OCI-LY1 (cell line): Measurements from ENCODE around the gene ITM2B.

ENCODE experiments used
- EZH2 ChIP-seq: fragments of 200-600 bp; sonication (generic), shearing (Covaris generic); IDR thresholded peaks from 2 replicates; pipeline ENCODE4 v1.8.0; 2017; ENCODE audit warnings: borderline replicate concordance, mixed run types, mild to moderate bottlenecking, antibody characterized with exemption, low read length, moderate library complexity, mixed read lengths
- TF ChIP-seq, protein P1 (sequence below): fragments of 200-600 bp; sonication (generic), shearing (Covaris generic); IDR thresholded peaks from 2 replicates; pipeline ENCODE4 v1.5.1; 2017; ENCODE audit warnings: mild to moderate bottlenecking, antibody characterized with exemption, low read length, moderate library complexity, mixed read lengths

GRCh38 chr13:48232420-48233045 is 473 bp upstream of the ITM2B start:
- TF ChIP-seq, protein P1, sequence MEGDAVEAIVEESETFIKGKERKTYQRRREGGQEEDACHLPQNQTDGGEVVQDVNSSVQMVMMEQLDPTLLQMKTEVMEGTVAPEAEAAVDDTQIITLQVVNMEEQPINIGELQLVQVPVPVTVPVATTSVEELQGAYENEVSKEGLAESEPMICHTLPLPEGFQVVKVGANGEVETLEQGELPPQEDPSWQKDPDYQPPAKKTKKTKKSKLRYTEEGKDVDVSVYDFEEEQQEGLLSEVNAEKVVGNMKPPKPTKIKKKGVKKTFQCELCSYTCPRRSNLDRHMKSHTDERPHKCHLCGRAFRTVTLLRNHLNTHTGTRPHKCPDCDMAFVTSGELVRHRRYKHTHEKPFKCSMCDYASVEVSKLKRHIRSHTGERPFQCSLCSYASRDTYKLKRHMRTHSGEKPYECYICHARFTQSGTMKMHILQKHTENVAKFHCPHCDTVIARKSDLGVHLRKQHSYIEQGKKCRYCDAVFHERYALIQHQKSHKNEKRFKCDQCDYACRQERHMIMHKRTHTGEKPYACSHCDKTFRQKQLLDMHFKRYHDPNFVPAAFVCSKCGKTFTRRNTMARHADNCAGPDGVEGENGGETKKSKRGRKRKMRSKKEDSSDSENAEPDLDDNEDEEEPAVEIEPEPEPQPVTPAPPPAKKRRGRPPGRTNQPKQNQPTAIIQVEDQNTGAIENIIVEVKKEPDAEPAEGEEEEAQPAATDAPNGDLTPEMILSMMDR = no peak
- no peak for TF ChIP-seq EZH2
